Keratinocyte (primary cell): ENCODE results near the gene CPEB1. TPM values are rescaled to one million over a fixed set of nuclear protein-coding genes. Genes with fewer than 3 reads are reported as not detected.

Experiments used
- DNase-seq: peaks from one replicate; pipeline ENCODE4 v3.0.0-alpha.2; 2011; ENCODE audit warnings: low read depth, missing footprints, low spot score
- FAIRE-seq: peaks from 2 replicates; lab custom pipeline; 2011; peaks lifted over from hg19 to GRCh38; lab: Jason Lieb, UNC
- H2AFZ ChIP-seq: 2 replicates; pipeline ENCODE4 v1.6.0; 2012; ENCODE audit warnings: low read length, control low read depth, inconsistent platforms; ENCODE audit not compliant: control insufficient read depth
- H3K27ac ChIP-seq: 2 replicates; pipeline ENCODE4 v1.5.1; 2011; ENCODE audit warnings: low read length; ENCODE audit not compliant: control insufficient read depth, insufficient read depth
- H3K27me3 ChIP-seq: 3 replicates; pipeline ENCODE4 v1.6.0; 2011; ENCODE audit warnings: low read length; ENCODE audit not compliant: control insufficient read depth, insufficient read depth; ENCODE audit errors: extremely low read depth
- H3K36me3 ChIP-seq, 2 experiments: 2 replicates in 1 of 2; 3 replicates in 1 of 2; pipeline ENCODE4 v1.5.1; 2011; ENCODE audit warnings: low read length in 2 of 2, mild to moderate bottlenecking in 1 of 2; ENCODE audit not compliant: control insufficient read depth in 2 of 2, insufficient read depth in 2 of 2; ENCODE audit errors: extremely low read depth in 1 of 2
- H3K4me1 ChIP-seq: 3 replicates; pipeline ENCODE4 v1.5.1; 2011; ENCODE audit warnings: low read length; ENCODE audit not compliant: control insufficient read depth, insufficient read depth; ENCODE audit errors: extremely low read depth
- H3K4me2 ChIP-seq: 3 replicates; pipeline ENCODE4 v1.6.0; 2011; ENCODE audit warnings: low read depth, low read length; ENCODE audit not compliant: control insufficient read depth, insufficient read depth; ENCODE audit errors: extremely low read depth
- H3K4me3 ChIP-seq, 3 experiments: fragments of 200-600 bp in 1 of 3; sonication (generic) in 1 of 3; 2 replicates in 2 of 3; 3 replicates in 1 of 3; pipeline ENCODE4 v1.5.1; 2011 to 2016; ENCODE audit warnings: low read length in 3 of 3, mild to moderate bottlenecking in 3 of 3, control low read depth in 2 of 3, inconsistent platforms in 1 of 3, low read depth in 1 of 3, mixed read lengths in 1 of 3, mixed run types in 1 of 3, moderate library complexity in 1 of 3; ENCODE audit not compliant: control insufficient read depth in 2 of 3, insufficient read depth in 2 of 3; ENCODE audit errors: extremely low read depth in 1 of 3
- H3K79me2 ChIP-seq: 2 replicates; pipeline ENCODE4 v1.6.0; 2012; ENCODE audit warnings: low read length; ENCODE audit not compliant: control insufficient read depth, insufficient read depth
- H3K9ac ChIP-seq: 3 replicates; pipeline ENCODE4 v1.6.0; 2011; ENCODE audit warnings: low read length; ENCODE audit not compliant: control insufficient read depth, insufficient read depth; ENCODE audit errors: extremely low read depth
- H3K9me1 ChIP-seq: 3 replicates; pipeline ENCODE4 v1.6.0; 2011; ENCODE audit warnings: low read length; ENCODE audit not compliant: control insufficient read depth, insufficient read depth; ENCODE audit errors: extremely low read depth
- H3K9me3 ChIP-seq: 2 replicates; pipeline ENCODE4 v1.5.1; 2012; ENCODE audit warnings: low read depth, low read length; ENCODE audit not compliant: control insufficient read depth
- H4K20me1 ChIP-seq: 3 replicates; pipeline ENCODE4 v1.6.0; 2011; ENCODE audit warnings: low read length; ENCODE audit not compliant: control insufficient read depth, insufficient read depth; ENCODE audit errors: extremely low read depth
- EZH2 ChIP-seq: IDR thresholded peaks from one replicate; pipeline ENCODE4 v1.6.1; 2012; ENCODE audit warnings: inconsistent platforms, mild to moderate bottlenecking, low read length, moderate library complexity
- dilution Hi-C: fragments of 300-500 bp; cut with MboI; formaldehyde crosslinking; loops from one replicate; pipeline ENCODE4 v1.7.0; 2020; ENCODE audit warnings: low sequenced_read_pairs; ENCODE audit not compliant: extremely low pct_ligation_motif_present
- polyA plus RNA-seq, 5 experiments: library from polyadenylated mRNA; depleted of rRNA in 3 of 5; stranded (reverse) in 3 of 5; stranded (forward) in 1 of 5; unstranded in 1 of 5; fragments of >200 nt; gene quantifications; 1 replicate in 1 of 5; 2 replicates in 3 of 5; 3 replicates in 1 of 5; pipeline versions ENCODE4 v1.2.1 to v1.2.3, GENCODE V29; 2011 to 2012; ENCODE audit warnings: missing spikeins in 2 of 5, low read depth in 1 of 5, low replicate concordance in 1 of 5
- TF ChIP-seq, protein P1 (sequence below), 3 experiments: IDR thresholded peaks in 1 of 3; conservative IDR thresholded peaks in 1 of 3; optimal IDR thresholded peaks in 1 of 3; 2 replicates in 2 of 3; 3 replicates in 1 of 3; pipeline versions ENCODE3 to v1.5.1; 2011; ENCODE audit warnings: low read length in 3 of 3, mild to moderate bottlenecking in 3 of 3, moderate library complexity in 2 of 3, control low read depth in 1 of 3, inconsistent platforms in 1 of 3; ENCODE audit not compliant: insufficient read depth in 2 of 3; ENCODE audit errors: extremely low read depth in 1 of 3

The CPEB1 gene
- polyA plus RNA-seq, 1 donor (not counting 4 experiments of a cell fraction or from before 2014, with no cell fraction given), result 0.16 TPM

- no peak for FAIRE-seq
Observed at GRCh38 chr15:82641129-82641798, 5.9 kb downstream of the CPEB1 start.

DNA sequence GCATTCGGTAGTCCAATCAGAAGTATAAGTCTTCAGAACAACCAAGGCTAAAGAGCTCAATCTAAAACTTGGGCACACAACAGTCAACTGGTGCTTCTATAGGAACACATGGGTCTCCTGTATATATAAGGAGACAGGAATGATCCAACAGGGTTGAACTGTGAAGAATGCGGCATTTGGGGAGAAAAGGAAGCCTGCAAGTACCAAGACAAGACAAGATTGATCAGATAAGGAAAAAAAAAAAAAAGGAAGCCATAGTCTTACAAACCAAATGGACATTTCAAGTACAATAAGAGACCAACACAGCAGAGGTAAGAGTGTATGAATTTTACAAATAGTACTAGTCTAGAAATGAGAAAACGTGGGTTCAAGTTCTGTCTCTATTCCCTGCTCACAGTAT, 6.5 kb downstream of the CPEB1 start:
- H3K4me3 ChIP-seq, result no peak overlapping the region
- no peaks in the 10 kb centered on the region for H3K36me3 ChIP-seq
- H3K27me3 ChIP-seq, result peaks cover 32% of the 10 kb centered on the region
- H3K4me1 ChIP-seq, result no peaks in the 10 kb centered on the region
- H3K4me2 ChIP-seq, result no peak overlapping the region
- no peaks in the 10 kb centered on the region for H3K9me1 ChIP-seq
- no peaks in the 10 kb centered on the region for H4K20me1 ChIP-seq
- TF ChIP-seq, protein P1, sequence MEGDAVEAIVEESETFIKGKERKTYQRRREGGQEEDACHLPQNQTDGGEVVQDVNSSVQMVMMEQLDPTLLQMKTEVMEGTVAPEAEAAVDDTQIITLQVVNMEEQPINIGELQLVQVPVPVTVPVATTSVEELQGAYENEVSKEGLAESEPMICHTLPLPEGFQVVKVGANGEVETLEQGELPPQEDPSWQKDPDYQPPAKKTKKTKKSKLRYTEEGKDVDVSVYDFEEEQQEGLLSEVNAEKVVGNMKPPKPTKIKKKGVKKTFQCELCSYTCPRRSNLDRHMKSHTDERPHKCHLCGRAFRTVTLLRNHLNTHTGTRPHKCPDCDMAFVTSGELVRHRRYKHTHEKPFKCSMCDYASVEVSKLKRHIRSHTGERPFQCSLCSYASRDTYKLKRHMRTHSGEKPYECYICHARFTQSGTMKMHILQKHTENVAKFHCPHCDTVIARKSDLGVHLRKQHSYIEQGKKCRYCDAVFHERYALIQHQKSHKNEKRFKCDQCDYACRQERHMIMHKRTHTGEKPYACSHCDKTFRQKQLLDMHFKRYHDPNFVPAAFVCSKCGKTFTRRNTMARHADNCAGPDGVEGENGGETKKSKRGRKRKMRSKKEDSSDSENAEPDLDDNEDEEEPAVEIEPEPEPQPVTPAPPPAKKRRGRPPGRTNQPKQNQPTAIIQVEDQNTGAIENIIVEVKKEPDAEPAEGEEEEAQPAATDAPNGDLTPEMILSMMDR (optimal IDR thresholded peaks at IDR 0.05 in 1 of 3, IDR thresholded peaks at IDR 0.05 in 1 of 3, conservative IDR thresholded peaks at IDR 0.05 in 1 of 3; ENCODE audit: extremely low read depth in 1 of 3, insufficient read depth in 2 of 3, low read length in 3 of 3), result no peak
- no peak for TF ChIP-seq EZH2
- H3K79me2 ChIP-seq, result no peaks in the 10 kb centered on the region
- DNase-seq (no peak), FAIRE-seq (no peak)
- no peak overlapping the region for H3K27ac ChIP-seq
- no peak overlapping the region for H2AFZ ChIP-seq
- H3K9me3 ChIP-seq, result no peaks in the 10 kb centered on the region
- no peak overlapping the region for H3K9ac ChIP-seq
- dilution Hi-C loops, result no loop called here

More at GRCh38 chr15:82641129-82641798, 5.9 kb downstream of the CPEB1 start:
- Histone ChIP-seq H3K4me1 (no peaks in the 10 kb centered on the region), H3K4me3 (no peak overlapping the region), H3K27me3 (peaks cover 37% of the 10 kb centered on the region), H3K79me2 (no peaks in the 10 kb centered on the region), H3K36me3 (no peaks in the 10 kb centered on the region), H3K27ac (no peak overlapping the region), H2AFZ (no peak overlapping the region), H3K9ac (no peak overlapping the region), H4K20me1 (no peaks in the 10 kb centered on the region), H3K9me3 (no peaks in the 10 kb centered on the region), H3K4me2 (no peak overlapping the region), H3K9me1 (no peaks in the 10 kb centered on the region)
- TF ChIP-seq, protein P1 (optimal IDR thresholded peaks at IDR 0.05 in 1 of 3, IDR thresholded peaks at IDR 0.05 in 1 of 3, conservative IDR thresholded peaks at IDR 0.05 in 1 of 3; ENCODE audit: extremely low read depth in 1 of 3, insufficient read depth in 2 of 3, low read length in 3 of 3), result no peak
- no peak for TF ChIP-seq EZH2
- dilution Hi-C loops, result no loop called here
- no peak for DNase-seq
